HG03442 (cell line): ENCODE measurements around the gene PLAU.
A peak's percentile ranks its signal among the peaks of the same experiment; 100 is the strongest.
"Not testable (repeated sequence)": the region's sequence is repeated elsewhere in the genome, so short reads cannot be mapped to it uniquely, and the experiment has no call there.

ENCODE experiments used
- ATAC-seq: cut with Tn5 transposase; IDR thresholded peaks from one replicate; pipeline ENCODE4 v1.9.1; 2021; ENCODE audit warnings: mild to moderate bottlenecking, moderate library complexity; ENCODE audit not compliant: unreplicated experiment

The PLAU gene

GRCh38 chr10:73876566-73876965 lies 34.4 kb upstream of the PLAU start:
- ATAC-seq: no peak

- no peak for ATAC-seq
Measured at GRCh38 chr10:73876971-73877370, 34.0 kb upstream of the PLAU start.

GRCh38 chr10:73877533-73878160 lies 33.3 kb upstream of the PLAU start:
- ATAC-seq: no peak

- no peak for ATAC-seq
Measured at GRCh38 chr10:73878365-73878764, 32.6 kb upstream of the PLAU start.

GRCh38 chr10:73879296-73880173 lies 31.4 kb upstream of the PLAU start:
- ATAC-seq: peak; percentile 88

GRCh38 chr10:73881221-73881919 lies 29.6 kb upstream of the PLAU start:
- no peak for ATAC-seq

- no peak for ATAC-seq
Measured at GRCh38 chr10:73884017-73884416, 26.9 kb upstream of the PLAU start.

- ATAC-seq: peak; percentile 61
Measured at GRCh38 chr10:73886085-73886529, 24.8 kb upstream of the PLAU start.

GRCh38 chr10:73886661-73887293 lies 24.2 kb upstream of the PLAU start:
- ATAC-seq: no peak

GRCh38 chr10:73887294-73888039 lies 23.5 kb upstream of the PLAU start:
- ATAC-seq: no peak

GRCh38 chr10:73888514-73888913 lies 22.4 kb upstream of the PLAU start:
- no peak for ATAC-seq

- ATAC-seq: peak; percentile 55
Measured at GRCh38 chr10:73889014-73889413, 21.9 kb upstream of the PLAU start.

- ATAC-seq: not testable (repeated sequence)
Measured at GRCh38 chr10:73889416-73889815, 21.5 kb upstream of the PLAU start.

- ATAC-seq: no peak
Measured at GRCh38 chr10:73890261-73890660, 20.7 kb upstream of the PLAU start.

- not testable (repeated sequence) for ATAC-seq
Measured at GRCh38 chr10:73890830-73891229, 20.1 kb upstream of the PLAU start.

GRCh38 chr10:73891540-73891939 lies 19.4 kb upstream of the PLAU start:
- no peak for ATAC-seq

- no peak for ATAC-seq
Measured at GRCh38 chr10:73892310-73893030, 18.5 kb upstream of the PLAU start.

- no peak for ATAC-seq
Measured at GRCh38 chr10:73893426-73893825, 17.5 kb upstream of the PLAU start.

- no peak for ATAC-seq
Measured at GRCh38 chr10:73894245-73894971, 16.5 kb upstream of the PLAU start.
